ENCODE data around the gene SFN. TPM values are rescaled to one million over a fixed set of nuclear protein-coding genes. Genes with fewer than 3 reads are reported as not detected.
"Not testable (repeated sequence)": the region's sequence is repeated elsewhere in the genome, so short reads cannot be mapped to it uniquely, and the experiment has no call there.

SFN gene
- polyA plus RNA-seq, 2 of the 4 experiments (the other 2 are of a cell fraction), result 39.8 to 141 TPM

DNA sequence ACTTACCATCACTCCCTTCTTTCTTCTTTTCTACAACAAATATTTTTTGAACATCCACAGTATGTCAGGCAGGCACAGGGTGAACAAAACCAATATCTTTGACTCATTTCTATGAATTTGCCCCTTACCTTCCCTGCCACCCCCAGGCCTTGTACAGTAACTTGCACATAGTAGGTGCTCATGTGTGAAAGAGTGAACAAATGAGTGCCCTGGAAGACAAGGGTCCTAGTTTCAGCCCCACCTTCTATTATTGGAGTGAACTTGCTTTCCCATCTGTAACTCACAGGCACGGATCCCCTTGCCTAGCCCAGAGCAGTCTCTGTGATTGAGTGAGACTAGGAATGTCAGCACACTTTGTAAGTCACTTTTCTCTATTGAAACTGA is 23.6 kb upstream of the SFN start:
- H3K4me2 ChIP-seq, result no peak overlapping the region
- TF ChIP-seq RAD21 (conservative IDR thresholded peaks at IDR 0.05 in 1 of 2, IDR thresholded peaks at IDR 0.05 in 1 of 2) (no peak), HEYL (CRISPR knock-in tag; IDR thresholded peaks at IDR 0.05) (no peak), JUNB (IDR thresholded peaks at IDR 0.05) (no peak), HDAC2 (IDR thresholded peaks at IDR 0.05) (no peak), PBX3 (IDR thresholded peaks at IDR 0.05) (no peak), HOXA7 (CRISPR knock-in tag; IDR thresholded peaks at IDR 0.05) (no peak), POLR2AphosphoS2 (conservative IDR thresholded peaks at IDR 0.05; ENCODE audit: low read length) (no peak), CTCF (IDR thresholded peaks at IDR 0.05) (no peak), SREBF2 (IDR thresholded peaks at IDR 0.05) (no peak), ZC3H11A (IDR thresholded peaks at IDR 0.05) (no peak), GATA3 (IDR thresholded peaks at IDR 0.05; ENCODE audit: borderline replicate concordance) (no peak), RARB (CRISPR knock-in tag; IDR thresholded peaks at IDR 0.05) (no peak)
- DNase-seq (ENCODE audit: low read depth in 1 of 2, low spot score in 1 of 2) (no peak), FAIRE-seq (no peak), ATAC-seq (no peak; a peak in 2 of 6 replicates)
- ChIA-PET POLR2A (no interaction called here), CTCF (interaction anchor here (1.1 to 1.4 kb wide), 2 partner anchors 38 to 237 kb away, joined by 3 read pairs; no protein-coding TSS in a partner anchor)
- WGBS (ENCODE audit: missing lambda C conversion rate), result 100% methylated on average over 1 of the region's 1 CpG
- H3K9me3 ChIP-seq, result no peaks in the 10 kb centered on the region
- H3K27ac ChIP-seq, result peak overlapping the region in 1 of 2 experiments; percentile 73; a peak in 4 of 6 replicates
- no peak overlapping the region for H3K4me3 ChIP-seq
- peaks cover 3% of the 10 kb centered on the region; the same call in 2 of the 3 replicates for H3K4me1 ChIP-seq

DNA sequence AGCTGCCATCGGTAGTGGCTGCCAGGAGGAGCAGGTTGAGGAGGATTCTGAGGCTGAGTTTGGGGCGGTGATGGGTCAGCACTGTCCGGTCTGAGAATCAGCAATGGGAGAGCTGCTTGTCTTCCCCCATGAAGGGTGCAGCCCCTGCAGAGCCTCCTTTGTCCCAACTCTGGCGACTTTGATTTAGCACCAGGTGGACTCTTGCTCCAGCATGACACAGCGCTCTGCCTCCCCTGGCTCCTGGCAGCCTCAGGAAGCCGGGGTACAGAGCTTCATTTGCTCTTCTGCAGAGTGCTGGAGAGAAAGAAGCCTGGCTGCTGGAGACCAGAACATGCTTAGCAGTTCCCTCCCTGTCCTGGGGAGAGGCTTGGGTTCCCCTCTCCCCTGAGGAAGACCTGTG is 23.2 kb upstream of the SFN start:
- FAIRE-seq, result no peak

GRCh38 chr1:26844424-26845196 is 18.3 kb upstream of the SFN start:
- POLR2A ChIA-PET, result no interaction called here
- no peaks in the 10 kb centered on the region for H3K9me3 ChIP-seq
- FAIRE-seq (no peak), DNase-seq (ENCODE audit: low read depth in 1 of 2, low spot score in 1 of 2) (no peak), ATAC-seq (no peak)
- TF ChIP-seq HEYL (CRISPR knock-in tag; IDR thresholded peaks at IDR 0.05) (no peak), CTCF (IDR thresholded peaks at IDR 0.05) (no peak), CEBPB (IDR thresholded peaks at IDR 0.05) (peak in 1 of 2 experiments; percentile 33; a peak in 1 of 4 replicates)
- 91% methylated on average over 13 of the region's 13 CpGs for WGBS (ENCODE audit: missing lambda C conversion rate)
- peaks cover 35% of the 10 kb centered on the region for H3K4me1 ChIP-seq
- no peak overlapping the region for H3K4me3 ChIP-seq
- H3K4me2 ChIP-seq, result no peak overlapping the region
- no peak overlapping the region; a peak in 1 of 6 replicates for H3K27ac ChIP-seq
- CTCF ChIA-PET, result interaction anchor here (0.6 to 1.1 kb wide), 2 partner anchors 13 to 453 kb away, joined by 3 to 5 read pairs; no protein-coding TSS in a partner anchor

More for the DNA sequence above, 23.2 kb upstream of the SFN start:
- ChIA-PET CTCF (interaction anchor here (1.4 kb wide), 1 partner anchor 39 kb away, joined by 3 read pairs; no protein-coding TSS in a partner anchor), POLR2A (no interaction called here)
- no peaks in the 10 kb centered on the region for H3K9me3 ChIP-seq
- H3K4me2 ChIP-seq, result no peak overlapping the region
- peak overlapping the region in 1 of 2 experiments; percentile 73; a peak in 4 of 6 replicates for H3K27ac ChIP-seq
- WGBS (ENCODE audit: missing lambda C conversion rate), result 59% methylated on average over 5 of the region's 6 CpGs
- H3K4me3 ChIP-seq, result no peak overlapping the region
- no peak for TF ChIP-seq TFCP2L1 (CRISPR knock-in tag; IDR thresholded peaks at IDR 0.05)
- no peak for TF ChIP-seq NR3C1 (IDR thresholded peaks at IDR 0.05)
- TF ChIP-seq RAD21 (conservative IDR thresholded peaks at IDR 0.05 in 1 of 2, IDR thresholded peaks at IDR 0.05 in 1 of 2), result no peak
- ATAC-seq (peak; percentile 8 to 39; a peak in 4 of 6 replicates), DNase-seq (ENCODE audit: low read depth in 1 of 2, low spot score in 1 of 2) (no peak)
- peaks cover 8% of the 10 kb centered on the region; the same call in 2 of the 3 replicates for H3K4me1 ChIP-seq

DNA sequence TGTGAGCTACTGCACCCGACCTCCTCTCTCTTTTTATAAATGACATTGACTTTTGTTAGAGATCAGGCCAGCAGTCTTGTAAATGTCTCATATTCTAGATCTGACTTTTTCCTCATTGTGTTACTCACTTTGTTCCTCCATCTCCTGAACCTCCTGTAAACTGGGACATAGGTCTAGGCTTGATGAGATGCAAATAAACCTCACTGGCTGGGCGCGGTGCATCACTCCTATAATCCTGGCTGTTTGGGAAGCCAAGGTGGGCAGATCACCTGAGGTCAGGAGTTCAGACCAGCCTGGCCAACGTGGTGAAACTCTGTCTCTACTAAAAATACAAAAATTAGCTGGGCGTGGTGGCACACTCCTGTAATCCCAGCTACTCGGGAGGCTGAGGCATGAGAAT is 15.1 kb upstream of the SFN start:
- CTCF ChIA-PET, result interaction anchor here (0.7 to 5.3 kb wide), 7 partner anchors 13 to 245 kb away, joined by 3 to 57 read pairs (median 6); partner anchors contain the start of genes SFN and ZDHHC18
- Histone ChIP-seq H3K4me2 (peak overlapping the region; percentile 63), H3K4me1 (peaks cover 48% of the 10 kb centered on the region), H3K27ac (peak overlapping the region; percentile 94 to 97)
- DNase-seq (ENCODE audit: low read depth in 1 of 2, low spot score in 1 of 2); POLR2A ChIA-PET; FAIRE-seq; ATAC-seq; H3K4me3 ChIP-seq; H3K9me3 ChIP-seq: not testable (repeated sequence)
- 71% methylated on average over 6 of the region's 6 CpGs for WGBS (ENCODE audit: missing lambda C conversion rate)
